IMR-90 (cell line): ENCODE results near the gene DAPL1.

Experiments used
- BHLHE40 ChIP-seq: fragments of 150-350 bp; IDR thresholded peaks from 2 replicates; pipeline ENCODE4 v1.6.1; 2016; ENCODE audit warnings: mild to moderate bottlenecking, low read depth, low read length
- CEBPB ChIP-seq: IDR thresholded peaks from 2 replicates; pipeline ENCODE4 v1.6.1; 2012; ENCODE audit warnings: low read depth, low read length, improper control_type of control experiment
- CHD1 ChIP-seq: IDR thresholded peaks from 2 replicates; pipeline ENCODE4 v1.6.1; 2012; ENCODE audit warnings: low read depth, low read length, improper control_type of control experiment
- MAZ ChIP-seq: IDR thresholded peaks from 2 replicates; pipeline ENCODE4 v1.6.1; 2012; ENCODE audit warnings: low read depth, mild to moderate bottlenecking, low read length, improper control_type of control experiment, moderate library complexity, borderline replicate concordance
- NFE2L2 ChIP-seq: fragments of 150-350 bp; IDR thresholded peaks from 2 replicates; pipeline ENCODE4 v1.6.1; 2016; ENCODE audit warnings: low read depth, mild to moderate bottlenecking, low read length
- POLR2A ChIP-seq: IDR thresholded peaks from 2 replicates; pipeline ENCODE4 v1.6.1; 2012; ENCODE audit warnings: mild to moderate bottlenecking, low read depth, low read length
- RAD21 ChIP-seq: IDR thresholded peaks from 2 replicates; pipeline ENCODE4 v1.6.1; 2012; ENCODE audit warnings: low read length, improper control_type of control experiment
- RCOR1 ChIP-seq: IDR thresholded peaks from 2 replicates; pipeline ENCODE4 v1.6.1; 2012; ENCODE audit warnings: mild to moderate bottlenecking, low read length, improper control_type of control experiment; ENCODE audit not compliant: insufficient replicate concordance
- RFX5 ChIP-seq: IDR thresholded peaks from 2 replicates; pipeline ENCODE4 v1.8.0; 2012; ENCODE audit warnings: low read depth, mild to moderate bottlenecking, low read length, moderate library complexity
- SMC3 ChIP-seq: fragments of 150-350 bp; IDR thresholded peaks from 2 replicates; pipeline ENCODE4 v1.6.1; 2016; ENCODE audit warnings: low read depth, mild to moderate bottlenecking, antibody characterized with exemption, low read length, moderate library complexity
- TF ChIP-seq, protein P1 (sequence below): fragments of 150-350 bp; IDR thresholded peaks from 2 replicates; pipeline ENCODE4 v1.6.1; 2017; ENCODE audit warnings: mild to moderate bottlenecking, antibody characterized with exemption, low read length, low read depth
- TF ChIP-seq, protein P2 (sequence below): conservative IDR thresholded peaks from 2 replicates; pipeline ENCODE4 v1.5.1; 2012; ENCODE audit warnings: mild to moderate bottlenecking, low read depth, low read length, improper control_type of control experiment
- TF ChIP-seq, protein P3 (sequence below): fragments of 150-350 bp; IDR thresholded peaks from 2 replicates; pipeline ENCODE4 v1.6.1; 2016; ENCODE audit warnings: low read depth, mild to moderate bottlenecking, low read length, moderate library complexity, borderline replicate concordance

DNA sequence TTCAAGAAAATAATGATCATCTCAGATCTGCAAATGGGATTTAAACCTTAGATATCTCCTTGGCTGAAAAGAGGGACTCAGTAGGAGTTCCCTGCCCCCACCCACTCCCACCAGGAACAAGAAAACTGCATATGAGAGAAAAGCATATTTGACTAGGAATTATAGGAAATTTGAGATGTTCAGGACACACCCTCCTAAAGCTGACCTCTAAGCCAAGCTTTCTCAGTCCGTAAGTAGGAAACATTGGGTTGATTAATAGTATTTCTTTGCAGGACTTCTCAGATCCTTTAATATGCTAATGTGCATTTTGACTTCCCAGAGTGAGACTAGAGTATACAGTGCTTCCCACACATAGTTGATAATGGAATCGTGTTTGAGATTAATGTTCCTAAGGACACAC lies 47.8 kb upstream of the DAPL1 start:
- TF ChIP-seq, protein P1, sequence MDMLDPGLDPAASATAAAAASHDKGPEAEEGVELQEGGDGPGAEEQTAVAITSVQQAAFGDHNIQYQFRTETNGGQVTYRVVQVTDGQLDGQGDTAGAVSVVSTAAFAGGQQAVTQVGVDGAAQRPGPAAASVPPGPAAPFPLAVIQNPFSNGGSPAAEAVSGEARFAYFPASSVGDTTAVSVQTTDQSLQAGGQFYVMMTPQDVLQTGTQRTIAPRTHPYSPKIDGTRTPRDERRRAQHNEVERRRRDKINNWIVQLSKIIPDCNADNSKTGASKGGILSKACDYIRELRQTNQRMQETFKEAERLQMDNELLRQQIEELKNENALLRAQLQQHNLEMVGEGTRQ: no peak
- TF ChIP-seq, protein P2, sequence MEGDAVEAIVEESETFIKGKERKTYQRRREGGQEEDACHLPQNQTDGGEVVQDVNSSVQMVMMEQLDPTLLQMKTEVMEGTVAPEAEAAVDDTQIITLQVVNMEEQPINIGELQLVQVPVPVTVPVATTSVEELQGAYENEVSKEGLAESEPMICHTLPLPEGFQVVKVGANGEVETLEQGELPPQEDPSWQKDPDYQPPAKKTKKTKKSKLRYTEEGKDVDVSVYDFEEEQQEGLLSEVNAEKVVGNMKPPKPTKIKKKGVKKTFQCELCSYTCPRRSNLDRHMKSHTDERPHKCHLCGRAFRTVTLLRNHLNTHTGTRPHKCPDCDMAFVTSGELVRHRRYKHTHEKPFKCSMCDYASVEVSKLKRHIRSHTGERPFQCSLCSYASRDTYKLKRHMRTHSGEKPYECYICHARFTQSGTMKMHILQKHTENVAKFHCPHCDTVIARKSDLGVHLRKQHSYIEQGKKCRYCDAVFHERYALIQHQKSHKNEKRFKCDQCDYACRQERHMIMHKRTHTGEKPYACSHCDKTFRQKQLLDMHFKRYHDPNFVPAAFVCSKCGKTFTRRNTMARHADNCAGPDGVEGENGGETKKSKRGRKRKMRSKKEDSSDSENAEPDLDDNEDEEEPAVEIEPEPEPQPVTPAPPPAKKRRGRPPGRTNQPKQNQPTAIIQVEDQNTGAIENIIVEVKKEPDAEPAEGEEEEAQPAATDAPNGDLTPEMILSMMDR: no peak
- TF ChIP-seq POLR2A (no peak), CEBPB (no peak), RAD21 (no peak), CHD1 (no peak), RFX5 (no peak), BHLHE40 (no peak), RCOR1 (no peak), SMC3 (no peak), NFE2L2 (no peak), MAZ (no peak)
- TF ChIP-seq, protein P3, sequence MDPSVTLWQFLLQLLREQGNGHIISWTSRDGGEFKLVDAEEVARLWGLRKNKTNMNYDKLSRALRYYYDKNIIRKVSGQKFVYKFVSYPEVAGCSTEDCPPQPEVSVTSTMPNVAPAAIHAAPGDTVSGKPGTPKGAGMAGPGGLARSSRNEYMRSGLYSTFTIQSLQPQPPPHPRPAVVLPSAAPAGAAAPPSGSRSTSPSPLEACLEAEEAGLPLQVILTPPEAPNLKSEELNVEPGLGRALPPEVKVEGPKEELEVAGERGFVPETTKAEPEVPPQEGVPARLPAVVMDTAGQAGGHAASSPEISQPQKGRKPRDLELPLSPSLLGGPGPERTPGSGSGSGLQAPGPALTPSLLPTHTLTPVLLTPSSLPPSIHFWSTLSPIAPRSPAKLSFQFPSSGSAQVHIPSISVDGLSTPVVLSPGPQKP: no peak
